SKM-1 (cell line): ENCODE measurements around the gene SKI.
A peak's percentile ranks its signal among the peaks of the same experiment; 100 is the strongest.

ENCODE experiments used
- DNase-seq: peaks from one replicate; lab custom pipeline; 2025; ENCODE audit not compliant: unreplicated experiment; lab: John Stamatoyannopoulos, UW

SKI gene

DNA sequence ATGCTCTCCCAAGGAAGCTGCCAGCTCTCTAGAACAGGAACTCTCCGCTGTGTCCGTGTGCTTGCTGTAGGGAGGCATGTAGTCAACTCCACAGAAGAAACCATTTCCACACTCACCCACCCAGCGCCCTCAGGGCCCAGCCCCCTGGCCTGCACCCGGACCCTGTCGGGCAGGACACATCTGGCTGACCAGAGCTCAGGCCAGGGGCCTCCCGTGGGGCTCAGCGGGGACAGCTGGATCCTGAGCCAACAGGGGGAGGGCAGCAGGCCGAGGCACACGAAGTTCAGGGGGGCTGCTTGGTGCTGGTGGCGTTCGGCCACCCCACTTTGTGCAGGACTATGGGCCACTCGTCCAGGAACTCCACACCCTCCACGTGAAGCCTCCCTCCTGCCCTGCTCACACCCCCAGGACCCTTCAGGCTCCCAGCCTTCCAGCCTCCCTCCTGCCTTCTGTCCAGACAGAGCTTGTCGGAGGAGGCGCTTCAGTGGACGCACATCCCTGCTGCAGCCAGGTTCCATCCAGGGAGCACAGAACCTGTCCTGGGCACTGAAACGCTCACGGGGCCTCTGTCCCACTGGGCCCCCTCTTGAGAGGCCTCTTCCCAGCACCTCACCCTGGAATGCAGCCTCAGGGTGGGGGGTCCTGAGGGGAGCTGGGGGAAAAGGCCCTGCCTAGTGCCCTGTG is 18.6 kb upstream of the SKI start:
- DNase-seq = no peak

DNA sequence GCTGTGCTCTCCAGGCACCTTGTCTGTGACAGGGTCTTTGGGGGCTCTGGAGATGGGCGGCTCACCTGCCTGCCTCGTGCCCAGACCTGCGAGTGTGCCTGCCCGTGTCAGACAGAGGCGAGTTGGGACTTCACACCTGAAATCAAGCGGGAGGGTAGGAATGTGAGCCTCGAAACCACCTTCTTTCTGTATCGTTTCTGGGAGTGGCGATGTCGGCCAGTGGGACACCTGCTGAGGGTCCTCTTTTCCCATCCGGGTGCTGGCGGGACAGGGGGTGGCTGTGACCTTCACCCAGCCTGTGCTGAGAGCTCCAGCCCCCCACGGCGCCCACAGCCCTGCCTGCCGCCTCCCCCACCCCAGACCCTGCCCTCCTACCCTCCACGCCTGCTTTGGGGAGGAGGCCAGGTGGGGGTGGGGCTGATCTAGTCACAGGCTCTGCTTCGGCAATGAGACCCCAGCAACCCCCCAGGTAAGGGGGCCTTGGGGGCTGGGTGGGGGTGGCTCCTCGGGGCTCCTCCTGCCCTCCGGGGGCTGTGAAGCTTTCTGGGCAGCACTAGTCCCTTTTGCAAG is 17.9 kb upstream of the SKI start:
- no peak for DNase-seq

GRCh38 chr1:2210786-2211185 is 17.3 kb upstream of the SKI start:
- no peak for DNase-seq

GRCh38 chr1:2212274-2212531 is 15.9 kb upstream of the SKI start:
- DNase-seq = no peak

- DNase-seq = no peak
These were observed 15.3 kb upstream of the SKI start for GRCh38 chr1:2212532-2213491.

DNA sequence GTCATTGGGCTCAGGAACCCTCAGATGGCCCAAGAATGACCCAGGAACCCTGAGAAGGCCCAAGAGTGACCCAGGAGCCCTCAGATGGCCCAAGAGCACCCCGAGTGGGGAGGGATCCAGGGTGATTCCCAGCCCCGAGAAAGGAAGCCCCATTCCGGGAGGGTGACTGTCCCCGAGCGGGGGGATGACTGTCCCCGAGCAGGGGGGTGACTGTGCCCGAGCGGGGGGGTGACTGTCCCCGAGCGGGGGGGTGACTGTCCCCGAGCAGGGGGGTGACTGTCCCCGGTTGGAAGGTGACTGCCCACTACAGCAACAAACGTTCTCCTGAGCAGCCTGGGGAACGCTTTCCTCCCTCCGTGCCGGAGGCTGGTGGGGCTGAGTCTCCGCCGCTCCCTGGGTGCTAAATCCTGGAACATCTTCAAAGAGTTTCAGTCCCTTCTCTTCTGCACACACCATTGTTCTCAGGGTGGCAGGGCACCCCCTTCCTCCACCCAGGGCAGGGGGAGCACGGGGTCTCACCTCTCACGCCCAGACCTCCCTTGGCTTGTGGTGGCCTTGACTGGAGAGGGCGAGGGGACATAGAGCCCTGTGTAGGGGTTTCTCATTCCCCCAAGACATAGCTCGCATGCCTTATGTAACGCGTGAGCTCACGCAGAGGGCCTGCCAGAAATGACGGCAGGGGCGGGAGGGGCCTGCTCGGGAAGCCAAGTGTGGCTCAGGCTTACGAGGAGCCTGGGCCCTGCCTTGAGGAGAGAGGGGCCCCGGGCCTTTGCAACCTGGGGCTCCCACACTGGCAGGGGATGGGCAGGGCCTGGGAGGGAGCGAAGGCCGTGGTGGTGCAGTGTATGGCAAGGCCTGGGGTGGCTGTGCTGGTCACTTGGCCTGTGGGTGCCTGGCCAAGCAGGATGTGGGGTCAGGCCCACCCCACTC is 14.3 kb upstream of the SKI start:
- DNase-seq = no peak

GRCh38 chr1:2214541-2215241 is 13.4 kb upstream of the SKI start:
- DNase-seq = no peak

- no peak for DNase-seq
These were observed 12.8 kb upstream of the SKI start for GRCh38 chr1:2215329-2215728.

- DNase-seq = no peak
These were observed 12.0 kb upstream of the SKI start for GRCh38 chr1:2215909-2216766.

DNA sequence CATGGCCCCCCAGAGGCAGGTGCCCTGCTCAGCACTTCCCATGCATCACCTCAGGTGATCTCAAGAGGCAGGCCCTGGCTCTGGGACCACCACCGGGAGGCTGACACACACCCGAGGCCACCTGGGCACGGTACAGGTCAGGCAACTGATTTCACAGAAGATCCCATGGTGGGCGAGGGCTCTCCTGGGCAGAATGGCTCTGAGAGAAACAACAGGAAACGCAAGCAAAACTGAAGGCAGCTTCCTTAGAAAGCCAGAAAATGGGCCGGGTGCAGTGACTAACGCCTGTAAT is 11.4 kb upstream of the SKI start:
- DNase-seq = no peak

- DNase-seq = no peak
These were observed 6.8 kb upstream of the SKI start for GRCh38 chr1:2221271-2221670.

DNA sequence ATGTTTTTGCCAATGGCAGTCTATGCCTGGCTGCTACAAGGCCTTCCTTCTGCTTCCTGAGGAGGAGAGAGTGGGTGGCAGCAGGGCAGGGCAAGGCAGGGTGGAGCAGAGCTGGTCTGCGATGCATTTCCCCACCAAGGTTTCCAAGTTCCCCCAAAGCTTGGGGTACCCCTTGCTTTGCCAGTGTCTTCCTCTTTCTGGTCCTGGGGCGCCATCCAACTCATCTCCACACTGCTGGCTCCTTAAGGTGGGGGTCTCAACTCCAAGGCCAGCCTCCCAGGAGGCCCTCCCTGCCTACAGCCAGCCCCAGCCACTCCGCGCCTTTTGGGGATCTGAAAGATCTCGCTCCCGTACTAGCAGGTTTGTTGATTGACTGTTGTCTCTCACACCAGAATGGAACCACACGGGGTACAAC is 3.9 kb upstream of the SKI start:
- DNase-seq = no peak

DNA sequence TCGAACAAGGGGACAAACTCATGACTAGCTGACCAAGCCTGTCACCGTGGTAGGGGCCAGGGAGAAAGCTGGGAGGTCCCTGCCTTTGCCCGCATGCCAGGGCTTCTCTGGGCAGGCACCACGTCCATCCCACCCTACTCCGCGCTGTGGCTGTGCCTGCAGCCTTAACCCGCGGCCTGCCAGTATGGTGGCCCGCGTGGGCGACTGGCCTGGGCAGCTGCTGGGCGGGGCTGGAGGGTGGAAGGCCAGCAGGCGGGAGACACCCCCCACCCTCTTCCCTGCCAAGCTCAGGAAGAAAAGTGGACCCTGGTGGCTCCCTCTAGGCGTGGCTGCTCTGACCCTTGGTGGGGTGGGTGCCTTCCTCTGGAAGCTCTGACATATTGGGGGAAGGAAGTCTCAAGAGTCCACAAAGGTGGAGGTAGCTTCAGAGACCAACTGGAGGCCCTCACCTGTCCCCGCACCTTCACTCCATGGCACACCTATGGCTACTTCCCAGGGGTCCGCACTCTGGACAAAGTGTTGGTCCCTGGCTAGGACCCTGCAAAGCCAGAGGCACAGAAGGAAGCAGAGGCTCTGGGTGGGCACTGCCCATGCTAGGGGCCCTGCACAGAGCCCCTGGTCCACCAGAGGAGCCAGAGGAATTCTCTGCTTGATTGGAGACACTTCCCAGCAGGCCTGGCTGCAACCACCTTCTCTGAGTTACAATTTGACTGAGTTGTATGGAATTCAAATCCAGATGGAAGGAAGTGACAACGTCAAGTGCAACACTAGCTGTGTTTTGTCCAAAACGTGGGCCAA is 3.3 kb upstream of the SKI start:
- no peak for DNase-seq

DNA sequence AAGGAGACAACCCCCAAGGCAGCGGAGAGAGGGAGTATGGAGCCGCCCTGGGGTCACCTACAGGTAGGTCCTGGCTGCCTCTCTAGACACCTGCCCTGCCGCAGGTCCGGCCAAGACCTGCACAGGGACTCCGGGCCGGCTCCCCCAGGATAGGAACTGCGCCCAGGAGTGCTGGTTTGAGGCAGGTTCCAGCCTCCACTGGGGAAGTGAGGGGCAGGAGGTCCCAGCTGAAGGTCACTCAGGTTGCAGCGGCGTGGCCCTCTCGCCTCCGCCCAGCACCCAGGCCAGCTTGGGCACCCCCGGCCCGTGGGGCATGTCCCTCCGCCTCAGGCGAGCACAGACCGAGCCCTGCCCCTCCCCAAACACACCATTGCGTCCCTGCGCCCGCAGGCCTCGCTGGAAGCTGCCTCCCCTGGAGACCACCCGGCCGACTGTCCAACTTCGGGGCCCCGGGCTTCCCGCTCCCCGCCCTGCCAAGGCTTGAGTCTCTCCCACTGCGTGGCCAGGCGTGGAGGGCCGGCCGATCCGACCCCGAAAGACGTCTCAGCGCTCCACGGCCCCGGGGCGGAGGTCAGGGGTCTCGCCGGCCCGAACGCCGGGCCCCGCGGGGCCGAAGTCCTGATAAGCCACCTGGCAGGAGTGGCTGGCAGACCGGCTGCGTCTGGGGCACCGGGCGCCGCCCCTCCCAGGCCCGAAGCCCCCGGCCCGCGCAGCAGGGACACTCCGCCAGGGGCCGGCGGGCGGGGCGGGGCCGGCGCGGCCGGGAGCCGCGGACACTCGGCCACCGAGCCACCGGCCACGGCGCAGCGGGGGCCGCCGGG is 1.4 kb upstream of the SKI start:
- no peak for DNase-seq

- peak; percentile 96 for DNase-seq
These were observed 568 bp upstream of the SKI start for GRCh38 chr1:2227346-2228156.

GRCh38 chr1:2228694-2229036 is 546 bp downstream of the SKI start:
- DNase-seq = no peak

DNA sequence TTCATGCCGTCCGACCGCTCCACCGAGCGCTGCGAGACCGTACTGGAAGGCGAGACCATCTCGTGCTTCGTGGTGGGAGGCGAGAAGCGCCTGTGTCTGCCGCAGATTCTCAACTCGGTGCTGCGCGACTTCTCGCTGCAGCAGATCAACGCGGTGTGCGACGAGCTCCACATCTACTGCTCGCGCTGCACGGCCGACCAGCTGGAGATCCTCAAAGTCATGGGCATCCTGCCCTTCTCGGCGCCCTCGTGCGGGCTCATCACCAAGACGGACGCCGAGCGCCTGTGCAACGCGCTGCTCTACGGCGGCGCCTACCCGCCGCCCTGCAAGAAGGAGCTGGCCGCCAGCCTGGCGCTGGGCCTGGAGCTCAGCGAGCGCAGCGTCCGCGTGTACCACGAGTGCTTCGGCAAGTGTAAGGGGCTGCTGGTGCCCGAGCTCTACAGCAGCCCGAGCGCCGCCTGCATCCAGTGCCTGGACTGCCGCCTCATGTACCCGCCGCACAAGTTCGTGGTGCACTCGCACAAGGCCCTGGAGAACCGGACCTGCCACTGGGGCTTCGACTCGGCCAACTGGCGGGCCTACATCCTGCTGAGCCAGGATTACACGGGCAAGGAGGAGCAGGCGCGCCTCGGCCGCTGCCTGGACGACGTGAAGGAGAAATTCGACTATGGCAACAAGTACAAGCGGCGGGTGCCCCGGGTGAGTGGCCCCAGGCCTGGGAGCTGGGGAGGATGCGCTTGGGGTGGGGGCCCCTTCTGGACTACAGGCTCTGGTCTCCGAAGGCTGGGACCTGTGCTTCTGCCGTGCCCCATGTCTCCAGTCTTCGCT is 1.1 kb downstream of the SKI start:
- DNase-seq = no peak
